Measurements from ENCODE around the gene FIGLA.
"Not testable (repeated sequence)": the region's sequence is repeated elsewhere in the genome, so short reads cannot be mapped to it uniquely, and the experiment has no call there.

FIGLA gene

DNA sequence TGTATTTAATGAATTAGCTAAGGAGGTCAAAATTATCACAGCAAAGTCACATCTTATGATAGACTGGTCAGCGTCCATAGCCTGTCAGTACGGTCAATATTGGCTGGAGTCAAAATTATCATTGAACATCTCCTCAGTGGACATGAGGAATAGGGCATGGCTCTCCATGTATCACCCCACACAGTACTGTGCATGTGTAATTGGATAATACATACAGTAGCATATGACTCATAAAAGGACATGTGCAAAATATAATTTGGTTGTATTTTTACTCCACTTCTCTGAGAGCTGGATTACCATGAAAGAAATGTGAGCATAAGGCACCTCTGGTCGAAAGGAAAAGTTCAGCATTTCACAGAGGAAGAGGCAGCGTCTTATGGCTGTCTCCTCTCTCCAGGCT is 47.4 kb downstream of the FIGLA start:
- no peak for DNase-seq

DNA sequence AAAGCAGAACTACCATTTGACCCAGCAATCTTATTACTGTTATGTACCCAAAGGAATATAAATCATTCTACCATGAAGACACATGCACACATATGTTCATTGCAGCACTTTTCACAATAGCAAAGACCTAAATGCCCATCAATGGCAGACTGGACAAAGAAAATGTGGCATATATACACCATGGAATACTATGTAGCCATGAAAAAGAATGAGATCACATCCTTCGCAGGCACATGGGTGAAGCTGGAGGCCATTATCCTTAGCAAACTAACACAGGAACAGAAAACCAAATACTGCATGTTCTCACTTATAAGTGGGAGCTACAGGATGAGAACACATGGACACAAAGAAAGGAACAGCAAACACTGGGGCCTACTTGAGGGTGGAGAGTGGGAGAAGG is 51.0 kb downstream of the FIGLA start:
- not testable (repeated sequence) for DNase-seq

DNA sequence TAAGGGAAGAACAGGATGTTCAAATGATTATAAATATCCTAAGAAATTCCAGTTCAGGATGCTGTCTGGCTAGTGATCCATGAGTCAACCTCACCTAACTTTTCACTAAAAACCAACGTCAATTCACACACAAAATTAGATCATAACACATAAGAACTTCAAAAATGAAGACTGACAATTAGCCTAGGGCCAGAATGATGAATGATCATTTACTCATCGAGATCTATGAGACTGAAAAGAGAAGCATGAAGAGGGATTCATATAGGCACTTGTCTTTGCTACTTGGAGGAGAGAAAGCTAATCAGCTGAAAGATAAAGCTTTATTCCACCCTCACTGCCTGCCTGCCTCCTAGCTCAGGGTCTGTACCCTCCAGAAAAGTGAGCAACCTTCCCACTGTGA is 52.3 kb downstream of the FIGLA start:
- DNase-seq = no peak

DNA sequence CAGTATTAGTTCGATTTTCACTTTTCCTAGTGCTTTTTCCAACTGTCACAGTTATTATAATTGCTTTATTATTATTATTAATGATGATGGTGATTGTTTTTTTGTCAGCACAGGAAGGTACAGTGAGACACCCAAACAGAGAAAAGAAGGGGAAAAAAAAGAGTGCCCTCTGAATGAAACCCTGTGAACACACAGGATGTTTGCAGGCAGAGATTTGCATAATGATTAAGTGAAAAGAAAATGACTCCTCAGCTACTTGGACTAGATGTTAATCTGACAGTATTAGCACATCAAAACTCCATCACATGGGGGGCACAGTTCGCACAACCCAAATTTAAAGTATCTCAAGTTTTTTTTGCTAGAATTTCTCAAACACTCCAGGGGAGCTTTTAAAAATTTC is 55.4 kb downstream of the FIGLA start:
- DNase-seq = no peak

DNA sequence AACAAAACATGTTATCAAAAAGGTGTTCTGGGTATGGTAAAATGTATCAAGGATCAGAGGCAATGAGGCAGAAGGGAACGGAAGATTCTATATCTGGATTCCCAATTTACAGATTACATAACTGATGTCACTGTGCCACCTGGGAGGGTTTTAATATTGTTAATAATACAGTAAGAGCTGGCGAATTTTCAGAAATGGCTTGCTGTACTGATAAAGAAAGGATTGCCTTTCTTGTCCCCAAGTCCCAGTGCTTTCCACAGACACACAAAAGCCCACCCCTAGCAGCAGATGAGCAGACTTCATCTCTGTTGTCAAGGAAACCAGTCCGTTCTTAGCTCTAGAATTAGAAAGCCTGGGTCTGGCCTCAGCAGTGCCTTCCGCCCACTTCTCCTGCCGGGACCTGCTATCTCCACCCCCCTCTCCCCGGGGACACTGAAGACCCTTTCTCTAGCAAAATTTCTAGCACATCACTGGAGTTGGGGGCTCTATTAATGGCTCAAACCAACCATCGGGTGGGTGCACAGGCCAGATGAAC is 56.7 kb downstream of the FIGLA start:
- DNase-seq = no peak

DNA sequence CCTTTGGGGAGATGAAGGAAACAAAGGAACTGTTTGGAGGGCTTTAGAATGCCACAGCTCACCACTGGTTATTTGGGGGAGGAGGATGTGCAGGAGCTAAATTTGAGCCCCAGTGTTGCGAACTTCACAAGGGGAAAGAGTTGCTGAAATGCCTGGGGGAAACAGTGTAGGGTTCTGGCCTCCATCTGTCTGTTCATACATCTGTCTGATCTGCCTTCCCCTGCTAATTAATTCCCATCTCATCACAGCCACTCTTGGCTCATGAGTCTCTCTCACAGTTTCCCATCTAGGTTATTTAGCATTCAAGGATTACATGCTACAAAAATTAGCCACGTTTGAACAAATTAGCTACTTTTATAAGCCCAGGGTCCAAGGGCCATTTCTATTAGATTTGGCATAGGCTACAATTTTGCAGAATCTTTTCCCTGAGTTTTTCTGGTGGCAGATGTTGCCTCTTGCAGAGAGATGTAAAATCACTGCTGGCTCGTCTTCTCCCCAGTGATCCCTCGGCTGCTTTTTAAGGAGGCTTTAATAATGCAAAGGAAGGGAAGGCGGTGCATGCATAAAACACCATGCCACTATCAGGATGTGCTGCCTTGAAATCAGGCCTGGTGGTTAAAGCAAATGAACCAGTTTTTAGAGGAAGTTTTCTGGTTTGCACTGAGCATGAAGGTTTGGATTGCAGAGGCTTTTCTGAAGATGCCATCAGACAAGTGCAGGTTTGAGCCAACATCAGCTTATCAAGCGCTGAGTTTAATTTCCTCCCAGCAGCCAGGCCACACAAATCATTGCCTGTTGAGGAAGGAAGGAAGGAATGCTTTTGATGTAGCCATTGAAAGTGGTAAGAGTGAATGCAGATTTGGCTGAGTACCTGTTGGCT is 57.4 kb downstream of the FIGLA start:
- DNase-seq = no peak

DNA sequence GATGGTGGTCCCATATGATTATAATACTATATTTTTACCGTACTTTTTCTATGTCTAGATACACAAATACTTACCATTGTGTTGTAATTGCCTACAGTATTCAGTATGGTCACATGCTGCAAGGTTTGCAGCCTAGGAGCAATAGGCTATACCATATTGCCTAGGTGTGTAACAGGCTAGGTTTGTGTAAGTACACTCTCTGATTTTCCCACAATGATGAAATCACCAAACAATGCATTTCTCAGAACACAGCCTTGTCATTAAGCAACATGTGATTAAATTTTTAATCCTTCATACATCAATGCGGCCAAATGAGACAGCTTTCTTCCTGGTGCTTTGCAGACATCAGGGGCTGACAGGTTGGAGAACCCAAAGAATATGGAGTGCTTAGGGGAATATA is 59.7 kb downstream of the FIGLA start:
- DNase-seq = no peak

DNA sequence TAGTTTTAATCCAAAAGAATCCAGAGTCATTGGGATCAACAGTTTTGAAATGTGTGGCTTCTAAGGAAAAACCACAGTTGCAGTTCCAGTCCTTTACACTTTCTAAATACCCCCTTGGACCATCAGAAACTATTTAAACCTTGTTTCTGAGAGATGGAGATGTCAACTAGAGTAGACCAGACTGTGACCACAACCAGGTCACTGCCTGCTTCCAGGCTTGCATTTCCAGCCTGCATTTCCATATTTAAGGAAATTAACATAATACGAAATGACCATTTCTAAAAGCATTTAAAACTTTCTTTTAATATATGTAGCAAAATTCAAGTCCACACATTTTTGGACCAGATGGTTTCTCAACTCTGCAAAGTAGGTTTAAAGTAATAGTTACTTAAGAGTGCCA is 60.8 kb downstream of the FIGLA start:
- no peak for DNase-seq

DNA sequence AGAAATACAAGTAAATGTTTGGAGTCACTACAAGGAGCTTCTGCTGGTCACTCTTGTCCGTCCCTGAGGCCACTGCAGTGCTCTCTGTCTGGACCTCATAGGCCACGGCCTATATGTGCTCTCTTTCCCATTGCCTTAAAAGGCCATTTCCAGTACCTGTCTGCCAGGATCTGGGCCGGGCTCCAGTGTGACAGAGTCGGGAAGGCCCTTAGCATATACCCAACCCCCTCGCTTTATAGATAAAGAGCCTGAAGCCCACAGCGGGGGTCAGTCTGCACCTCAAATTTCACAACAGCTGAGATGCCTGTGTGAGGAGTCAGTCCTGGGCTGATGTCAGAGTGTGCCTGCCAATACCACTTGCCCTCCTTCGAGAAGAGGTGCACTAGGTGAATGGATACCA is 62.3 kb downstream of the FIGLA start:
- DNase-seq = no peak

Data from activated effector memory CD4-positive, alpha-beta T cell treated with anti-CD3 and anti-CD28 coated beads, Interleukin-2, amount 50 U/mL, for 16 hours (primary cell).